Activated CD8-positive, alpha-beta T cell treated with anti-CD3 and anti-CD28 coated beads for 36 hours (primary cell): Measurements from ENCODE around the gene CX3CL1. TPM values are rescaled to one million over a fixed set of nuclear protein-coding genes. Genes with fewer than 3 reads are reported as not detected.

Experiments
- ATAC-seq: fragments of 200-7000 bp; cut with Tn5 transposase; one replicate; pipeline ENCODE4 v1.10.0; 2021; ENCODE audit warnings: mild to moderate bottlenecking, moderate library complexity
- CTCF ChIA-PET: fragments of 350-600 bp; sonication (Branson Sonifier 250); formaldehyde crosslinking; loops from one replicate; lab custom pipeline; 2021; ENCODE audit warnings: antibody characterized with exemption; lab: Charles Lee
- POLR2A ChIA-PET: fragments of 350-600 bp; sonication (Branson Sonifier 250); formaldehyde crosslinking; loops from one replicate; lab custom pipeline; 2021; ENCODE audit warnings: antibody characterized with exemption; lab: Charles Lee
- DNase-seq: peaks from one replicate; pipeline ENCODE4 v3.0.0-alpha.2; 2020
- H3K27ac Mint-ChIP-seq: one replicate; pipeline ENCODE4 v1.8.0; 2021; ENCODE audit warnings: mild to moderate bottlenecking, mixed read lengths
- H3K27me3 Mint-ChIP-seq: one replicate; pipeline ENCODE4 v1.8.0; 2021; ENCODE audit warnings: mixed read lengths
- H3K36me3 Mint-ChIP-seq: one replicate; pipeline ENCODE4 v1.8.0; 2021; ENCODE audit warnings: low read depth, mixed read lengths
- H3K4me1 Mint-ChIP-seq: one replicate; pipeline ENCODE4 v1.8.0; 2021; ENCODE audit warnings: low read depth, mixed read lengths
- H3K4me3 Mint-ChIP-seq: one replicate; pipeline ENCODE4 v1.8.0; 2021; ENCODE audit warnings: mild to moderate bottlenecking, moderate library complexity, mixed read lengths
- H3K9me3 Mint-ChIP-seq: one replicate; pipeline ENCODE4 v1.8.0; 2021; ENCODE audit warnings: mixed read lengths
- intact Hi-C: fragments of 100-400 bp; cut with micrococcal nuclease; formaldehyde crosslinking; loops from one replicate; pipeline ENCODE4 v1.10.0; 2022
- total RNA-seq, 2 experiments: library from RNA; stranded (reverse); gene quantifications; one replicate each; pipeline ENCODE4 v1.2.3, GENCODE V29; 2021
- TF ChIP-seq, protein P1 (sequence below): fragments of 200-600 bp; IDR thresholded peaks from one replicate; pipeline ENCODE4 v1.8.0; 2022; ENCODE audit warnings: antibody characterized with exemption, mild to moderate bottlenecking

Gene CX3CL1
- total RNA-seq, 2 experiments from 2014 or later, result 0.09 TPM; not detected in 1

DNA sequence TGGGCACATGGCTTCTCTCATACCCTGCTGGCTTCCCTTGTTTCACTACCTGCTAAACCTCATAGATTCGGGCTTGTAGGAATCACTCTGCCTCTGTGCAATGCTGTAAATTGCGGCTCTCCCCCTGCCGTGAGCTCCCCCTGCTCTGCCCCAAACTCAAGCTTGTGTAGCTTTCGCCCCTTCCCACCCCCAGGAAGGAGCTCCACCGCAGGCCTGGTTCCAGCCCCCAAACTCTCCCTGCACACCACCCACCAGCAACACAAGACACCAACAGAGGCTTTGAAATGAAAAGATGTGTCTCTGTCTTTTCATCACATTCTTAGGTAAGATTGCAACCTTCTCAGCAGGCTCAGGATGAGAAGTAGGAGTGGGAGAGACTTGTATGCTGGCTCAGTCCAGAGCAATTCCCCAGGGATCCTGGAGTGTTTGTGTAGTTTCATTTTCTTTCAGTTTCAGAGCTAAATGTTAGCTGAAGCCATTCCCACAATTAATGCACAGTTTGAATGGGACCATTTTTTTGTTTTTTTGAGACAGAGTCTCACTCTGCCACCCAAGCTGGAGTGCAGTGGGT, 14.2 kb downstream of the CX3CL1 start:
- Mint-ChIP-seq H3K9me3 (no peaks in the 10 kb centered on the region), H3K36me3 (no peaks in the 10 kb centered on the region), H3K27ac (no peak overlapping the region), H3K4me3 (no peak overlapping the region), H3K27me3 (peaks cover 1% of the 10 kb centered on the region), H3K4me1 (peaks cover 12% of the 10 kb centered on the region)
- TF ChIP-seq, protein P1, sequence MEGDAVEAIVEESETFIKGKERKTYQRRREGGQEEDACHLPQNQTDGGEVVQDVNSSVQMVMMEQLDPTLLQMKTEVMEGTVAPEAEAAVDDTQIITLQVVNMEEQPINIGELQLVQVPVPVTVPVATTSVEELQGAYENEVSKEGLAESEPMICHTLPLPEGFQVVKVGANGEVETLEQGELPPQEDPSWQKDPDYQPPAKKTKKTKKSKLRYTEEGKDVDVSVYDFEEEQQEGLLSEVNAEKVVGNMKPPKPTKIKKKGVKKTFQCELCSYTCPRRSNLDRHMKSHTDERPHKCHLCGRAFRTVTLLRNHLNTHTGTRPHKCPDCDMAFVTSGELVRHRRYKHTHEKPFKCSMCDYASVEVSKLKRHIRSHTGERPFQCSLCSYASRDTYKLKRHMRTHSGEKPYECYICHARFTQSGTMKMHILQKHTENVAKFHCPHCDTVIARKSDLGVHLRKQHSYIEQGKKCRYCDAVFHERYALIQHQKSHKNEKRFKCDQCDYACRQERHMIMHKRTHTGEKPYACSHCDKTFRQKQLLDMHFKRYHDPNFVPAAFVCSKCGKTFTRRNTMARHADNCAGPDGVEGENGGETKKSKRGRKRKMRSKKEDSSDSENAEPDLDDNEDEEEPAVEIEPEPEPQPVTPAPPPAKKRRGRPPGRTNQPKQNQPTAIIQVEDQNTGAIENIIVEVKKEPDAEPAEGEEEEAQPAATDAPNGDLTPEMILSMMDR, result no peak
- CTCF ChIA-PET, result no interaction called here
- DNase-seq, result no peak
- intact Hi-C loops, result no loop called here
- POLR2A ChIA-PET, result no interaction called here
- ATAC-seq, result no peak

GRCh38 chr16:57387598-57388354, 15.5 kb downstream of the CX3CL1 start:
- peaks cover 1% of the 10 kb centered on the region for H3K27me3 Mint-ChIP-seq
- no peaks in the 10 kb centered on the region for H3K9me3 Mint-ChIP-seq
- H3K36me3 Mint-ChIP-seq, result no peaks in the 10 kb centered on the region
- TF ChIP-seq, protein P1, result peak; percentile 31
- no peak for DNase-seq
- POLR2A ChIA-PET, result interaction anchor here (0.9 kb wide), 1 partner anchor 15 kb away, joined by 3 read pairs; the partner anchor contains the start of gene CX3CL1
- CTCF ChIA-PET, result no interaction called here
- intact Hi-C loops, result no loop called here
- no peak overlapping the region for H3K27ac Mint-ChIP-seq
- H3K4me3 Mint-ChIP-seq, result no peak overlapping the region
- ATAC-seq, result peak; percentile 49
- peaks cover 10% of the 10 kb centered on the region for H3K4me1 Mint-ChIP-seq

DNA sequence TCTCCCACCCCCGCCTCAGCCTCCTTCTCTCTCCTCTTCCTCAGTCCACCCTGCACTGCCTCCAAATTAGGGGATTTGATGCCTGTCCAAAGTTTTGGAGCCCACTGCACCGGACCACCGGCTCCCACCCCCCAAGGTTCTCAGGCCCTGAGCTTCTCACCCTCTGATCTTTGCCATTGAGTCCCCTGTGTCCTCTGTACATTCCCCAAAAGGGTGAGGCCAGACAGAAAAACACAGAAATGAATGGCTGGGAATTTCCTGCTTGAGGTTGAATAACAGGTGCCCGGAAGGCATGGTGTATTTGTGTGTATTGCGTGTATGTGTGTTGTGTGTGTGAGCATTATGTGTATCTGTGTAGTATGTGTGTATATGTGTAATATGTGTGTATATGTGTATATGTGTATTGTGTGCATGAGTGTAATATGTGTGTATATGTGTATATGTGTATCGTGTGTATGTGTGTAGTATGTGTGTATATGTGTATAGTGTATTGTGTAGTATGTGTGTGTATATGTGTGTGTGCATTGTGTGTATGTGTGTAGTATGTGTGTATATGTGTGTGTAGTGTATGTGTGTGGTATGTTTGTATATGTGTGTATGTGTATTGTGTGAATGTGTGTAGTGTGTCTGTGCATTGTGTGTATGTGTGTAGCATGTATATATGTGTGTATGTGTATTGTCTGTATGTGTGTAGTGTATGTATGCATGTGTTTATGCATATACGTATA, 16.2 kb downstream of the CX3CL1 start:
- ChIA-PET CTCF (no interaction called here), POLR2A (no interaction called here)
- Mint-ChIP-seq H3K27me3 (peaks cover 1% of the 10 kb centered on the region), H3K36me3 (no peaks in the 10 kb centered on the region), H3K9me3 (no peaks in the 10 kb centered on the region), H3K27ac (no peak overlapping the region), H3K4me3 (no peak overlapping the region), H3K4me1 (peaks cover 10% of the 10 kb centered on the region)
- DNase-seq, result no peak
- intact Hi-C loops, result no loop called here
- ATAC-seq, result peak; percentile 53
- TF ChIP-seq, protein P1, result no peak

GRCh38 chr16:57389087-57389468, 16.8 kb downstream of the CX3CL1 start:
- H3K4me3 Mint-ChIP-seq, result no peak overlapping the region
- H3K4me1 Mint-ChIP-seq, result peaks cover 10% of the 10 kb centered on the region
- ATAC-seq (no peak), DNase-seq (no peak)
- POLR2A ChIA-PET, result no interaction called here
- H3K36me3 Mint-ChIP-seq, result no peaks in the 10 kb centered on the region
- no peak overlapping the region for H3K27ac Mint-ChIP-seq
- TF ChIP-seq, protein P1, result no peak
- CTCF ChIA-PET, result no interaction called here
- H3K9me3 Mint-ChIP-seq, result no peaks in the 10 kb centered on the region
- peaks cover 1% of the 10 kb centered on the region for H3K27me3 Mint-ChIP-seq
- intact Hi-C loops, result no loop called here
